Left lung (tissue), 10 donors: ENCODE results near the gene INSYN1. TPM values are rescaled to one million over a fixed set of nuclear protein-coding genes. Genes with fewer than 3 reads are reported as not detected.

Experiments
- ATAC-seq: fragments of 200-7000 bp; cut with Tn5 transposase; one replicate; pipeline ENCODE4 v1.9.1; 2020; ENCODE audit warnings: moderate library complexity
- DNase-seq, 4 donors: peaks; one replicate each; pipeline ENCODE4 v3.0.0-alpha.2; 2013 to 2020
- H3K27ac ChIP-seq, 2 donors: fragments of 200-600 bp; sonication (generic) in 1 of 2; one replicate each; pipeline versions ENCODE4 v1.5.0 to v1.8.0; 2020 to 2021
- H3K27me3 ChIP-seq, 2 donors: fragments of 200-600 bp; sonication (generic) in 1 of 2; one replicate each; pipeline versions ENCODE4 v1.5.0 to v1.8.0; 2020 to 2021
- H3K36me3 ChIP-seq, 2 donors: fragments of 200-600 bp; sonication (generic) in 1 of 2; one replicate each; pipeline versions ENCODE4 v1.5.0 to v1.8.0; 2020 to 2021
- H3K4me1 ChIP-seq, 2 donors: fragments of 200-600 bp; one replicate each; pipeline ENCODE4 v1.8.0; 2021
- H3K4me3 ChIP-seq, 2 donors: fragments of 200-600 bp; sonication (generic) in 1 of 2; one replicate each; pipeline versions ENCODE4 v1.5.0 to v1.8.0; 2020 to 2021; ENCODE audit warnings: mild to moderate bottlenecking in 1 of 2
- H3K9me3 ChIP-seq, 2 donors: fragments of 200-600 bp; sonication (generic) in 1 of 2; one replicate each; pipeline versions ENCODE4 v1.5.0 to v1.8.0; 2020 to 2021
- intact Hi-C, 2 donors: fragments of 100-400 bp; cut with DNase I; formaldehyde crosslinking; loops; one replicate each; pipeline versions ENCODE4 v1.11.2 to v1.14.2; 2022
- polyA plus RNA-seq, 6 donors: library from polyadenylated mRNA; unstranded; fragments of 120-200 nt; gene quantifications; one replicate each; pipeline ENCODE4 v1.2.1, GENCODE V29; 2013; ENCODE audit not compliant: insufficient read length in 6 of 6
- total RNA-seq, 2 donors: library from RNA; stranded (reverse); fragmentation: NEBNext Ultra II Directional; extraction: Animal tissue kit (Norgen Biotek cat#: 25700); gene quantifications; one replicate each; pipeline ENCODE4 v1.2.1, GENCODE V29; 2021
- TF ChIP-seq, protein P1 (sequence below), 2 donors: fragments of 200-600 bp; sonication (generic) in 1 of 2; IDR thresholded peaks; one replicate each; pipeline versions ENCODE4 v1.5.0 to v1.8.0; 2021; ENCODE audit warnings: antibody characterized with exemption in 2 of 2
- donor health status: DM: no; HTN: yes; CAD: no.
- donor health status: DM: no; HTN: no; CAD: no.

The INSYN1 gene
- total and polyA plus RNA-seq, 8 donors = 2.8 to 40.7 (median 20.6) TPM

DNA sequence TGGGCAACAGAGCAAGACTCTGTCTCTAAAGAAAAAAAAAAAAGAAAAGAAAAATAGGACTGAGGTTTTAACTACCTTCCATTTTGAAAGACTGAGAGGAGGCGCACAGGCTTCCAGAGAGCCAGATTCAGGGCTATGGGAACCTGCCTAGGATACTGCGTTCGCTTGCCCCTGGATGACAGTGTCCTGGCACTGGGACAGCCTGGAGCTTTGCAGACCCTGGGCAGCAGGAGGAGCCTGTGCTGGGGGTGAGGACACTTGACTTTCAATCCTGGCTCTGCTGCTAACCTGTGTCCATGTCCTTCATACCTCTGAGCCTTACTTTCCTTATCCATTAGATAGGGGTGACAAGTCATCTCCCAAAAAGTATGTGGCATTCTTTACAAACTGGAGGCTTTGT lies 37.7 kb downstream of the INSYN1 start:
- ATAC-seq (no peak), DNase-seq (no peak)
- TF ChIP-seq, protein P1, sequence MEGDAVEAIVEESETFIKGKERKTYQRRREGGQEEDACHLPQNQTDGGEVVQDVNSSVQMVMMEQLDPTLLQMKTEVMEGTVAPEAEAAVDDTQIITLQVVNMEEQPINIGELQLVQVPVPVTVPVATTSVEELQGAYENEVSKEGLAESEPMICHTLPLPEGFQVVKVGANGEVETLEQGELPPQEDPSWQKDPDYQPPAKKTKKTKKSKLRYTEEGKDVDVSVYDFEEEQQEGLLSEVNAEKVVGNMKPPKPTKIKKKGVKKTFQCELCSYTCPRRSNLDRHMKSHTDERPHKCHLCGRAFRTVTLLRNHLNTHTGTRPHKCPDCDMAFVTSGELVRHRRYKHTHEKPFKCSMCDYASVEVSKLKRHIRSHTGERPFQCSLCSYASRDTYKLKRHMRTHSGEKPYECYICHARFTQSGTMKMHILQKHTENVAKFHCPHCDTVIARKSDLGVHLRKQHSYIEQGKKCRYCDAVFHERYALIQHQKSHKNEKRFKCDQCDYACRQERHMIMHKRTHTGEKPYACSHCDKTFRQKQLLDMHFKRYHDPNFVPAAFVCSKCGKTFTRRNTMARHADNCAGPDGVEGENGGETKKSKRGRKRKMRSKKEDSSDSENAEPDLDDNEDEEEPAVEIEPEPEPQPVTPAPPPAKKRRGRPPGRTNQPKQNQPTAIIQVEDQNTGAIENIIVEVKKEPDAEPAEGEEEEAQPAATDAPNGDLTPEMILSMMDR (IDR thresholded peaks at IDR 0.05) = no peak
- no peaks in the 10 kb centered on the region for H3K9me3 ChIP-seq
- peaks cover 0 to 10% of the 10 kb centered on the region in 2 donors for H3K4me1 ChIP-seq
- no peaks in the 10 kb centered on the region for H3K27me3 ChIP-seq
- intact Hi-C loops = no loop called here
- H3K4me3 ChIP-seq = no peak overlapping the region
- peaks cover 0 to 18% of the 10 kb centered on the region in 2 donors for H3K36me3 ChIP-seq
- H3K27ac ChIP-seq = no peak overlapping the region

DNA sequence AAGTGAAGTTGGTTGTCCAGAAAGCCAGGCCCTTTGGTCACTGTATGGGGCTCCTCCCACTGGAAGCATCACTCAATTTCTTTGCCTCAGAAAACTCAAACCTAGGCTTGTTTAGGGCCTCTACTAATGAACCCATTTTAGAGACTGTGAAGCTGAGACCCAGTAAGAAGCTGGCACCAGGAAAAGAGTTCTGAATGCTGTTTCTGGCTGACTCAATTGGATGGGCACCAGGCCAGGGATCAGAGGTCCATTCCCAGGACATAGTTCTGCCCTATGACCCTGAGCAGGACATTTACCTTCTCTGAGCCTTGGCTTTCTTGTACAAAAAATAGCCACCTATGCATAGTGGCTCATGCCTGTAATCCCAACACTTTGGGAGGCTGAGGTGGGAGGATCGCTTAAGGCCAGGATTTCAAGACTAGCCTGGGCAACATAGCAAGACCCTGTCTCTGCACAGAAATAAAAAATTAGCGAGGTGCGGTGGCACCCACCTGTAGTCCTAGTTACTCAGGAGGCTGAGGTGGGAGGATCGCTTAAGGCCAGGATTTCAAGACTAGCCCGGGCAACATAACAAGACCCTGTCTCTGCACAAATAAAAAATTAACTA lies 38.4 kb downstream of the INSYN1 start:
- no peak overlapping the region for H3K27ac ChIP-seq
- H3K9me3 ChIP-seq = no peaks in the 10 kb centered on the region
- ATAC-seq (no peak), DNase-seq (no peak)
- peaks cover 0 to 18% of the 10 kb centered on the region in 2 donors for H3K36me3 ChIP-seq
- intact Hi-C loops = no loop called here
- H3K27me3 ChIP-seq = no peaks in the 10 kb centered on the region
- H3K4me3 ChIP-seq = no peak overlapping the region
- TF ChIP-seq, protein P1 (IDR thresholded peaks at IDR 0.05) = no peak
- H3K4me1 ChIP-seq = peaks cover 0 to 10% of the 10 kb centered on the region in 2 donors

DNA sequence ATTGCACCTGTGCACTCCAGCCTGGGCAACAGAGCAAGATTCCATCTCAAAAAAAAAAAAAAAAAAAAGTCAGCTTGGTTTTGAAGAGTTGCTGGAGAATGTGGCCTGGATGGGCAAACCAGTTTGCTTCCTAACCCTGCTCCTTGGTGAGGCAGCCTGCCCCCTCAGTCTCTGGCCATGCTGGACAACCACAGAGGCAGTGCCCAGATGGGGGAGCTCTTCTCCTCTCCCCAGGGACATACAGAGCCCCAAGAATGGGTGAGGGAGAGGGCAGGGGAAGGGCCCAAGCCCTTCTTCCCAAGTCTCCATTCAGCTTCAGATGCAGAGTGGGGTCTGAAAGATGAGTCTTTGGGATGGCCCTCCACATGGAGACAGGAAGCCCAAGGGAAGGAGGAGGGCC lies 41.0 kb downstream of the INSYN1 start:
- H3K4me3 ChIP-seq = no peak overlapping the region
- ATAC-seq (peak; percentile 4), DNase-seq (no peak)
- TF ChIP-seq, protein P1 (IDR thresholded peaks at IDR 0.05) = no peak
- H3K9me3 ChIP-seq = no peaks in the 10 kb centered on the region
- H3K36me3 ChIP-seq = peaks cover 0 to 36% of the 10 kb centered on the region in 2 donors
- H3K27me3 ChIP-seq = no peaks in the 10 kb centered on the region
- peaks cover 0 to 10% of the 10 kb centered on the region in 2 donors for H3K4me1 ChIP-seq
- no peak overlapping the region for H3K27ac ChIP-seq
- intact Hi-C loops = no loop called here

DNA sequence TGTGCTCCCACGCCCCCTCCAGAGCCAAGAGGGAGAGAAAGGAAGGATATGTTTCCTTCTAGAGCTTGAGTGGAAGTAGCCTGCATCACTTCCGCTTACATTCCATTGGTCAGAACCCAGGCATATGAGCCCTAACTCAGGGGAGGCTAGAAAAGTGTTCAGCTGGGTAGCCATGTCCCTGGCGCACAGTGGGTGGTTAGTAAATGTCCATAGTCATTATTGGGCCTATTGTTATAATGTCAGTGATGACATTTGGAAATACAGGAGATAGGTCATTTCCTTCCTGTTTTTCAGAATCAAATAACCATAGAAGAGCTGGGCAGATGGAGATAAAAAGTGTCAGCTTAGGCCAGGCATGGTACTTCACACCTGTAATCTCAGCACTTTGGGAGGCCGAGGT lies 41.6 kb downstream of the INSYN1 start:
- no peaks in the 10 kb centered on the region for H3K27me3 ChIP-seq
- peaks cover 0 to 10% of the 10 kb centered on the region in 2 donors for H3K4me1 ChIP-seq
- H3K27ac ChIP-seq = no peak overlapping the region
- intact Hi-C loops = no loop called here
- H3K36me3 ChIP-seq = peaks cover 0 to 36% of the 10 kb centered on the region in 2 donors
- ATAC-seq = peak; percentile 61
- TF ChIP-seq, protein P1 (IDR thresholded peaks at IDR 0.05) = no peak
- H3K9me3 ChIP-seq = no peaks in the 10 kb centered on the region
- DNase-seq = peak in 1 of 4 donors; percentile 42
- H3K4me3 ChIP-seq = no peak overlapping the region

DNA sequence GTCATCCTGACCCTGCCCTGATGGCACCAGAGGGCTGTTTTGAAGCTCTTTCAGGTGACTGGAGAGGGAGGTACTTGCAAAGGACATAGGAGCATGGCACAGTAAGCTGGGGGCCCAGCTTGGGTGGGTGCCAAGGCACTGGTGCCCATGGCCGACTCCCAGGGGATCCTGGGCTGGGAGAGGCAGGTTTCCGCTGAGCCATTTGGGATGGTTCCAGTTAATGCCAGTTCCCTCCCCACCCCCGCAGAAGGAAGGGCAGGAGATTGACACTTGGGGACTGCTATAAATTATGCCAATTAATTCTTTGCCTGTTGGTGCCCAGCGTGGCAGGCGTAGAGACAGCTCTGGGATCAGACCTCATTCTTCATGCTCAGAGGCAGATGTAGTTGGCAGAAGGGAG lies 42.8 kb downstream of the INSYN1 start:
- no peak for DNase-seq
- no peak overlapping the region for H3K27ac ChIP-seq
- H3K36me3 ChIP-seq = peaks cover 0 to 43% of the 10 kb centered on the region in 2 donors
- no peaks in the 10 kb centered on the region for H3K9me3 ChIP-seq
- no peaks in the 10 kb centered on the region for H3K27me3 ChIP-seq
- no peak overlapping the region for H3K4me3 ChIP-seq
- TF ChIP-seq, protein P1 (IDR thresholded peaks at IDR 0.05) = no peak
- H3K4me1 ChIP-seq = peaks cover 0 to 10% of the 10 kb centered on the region in 2 donors
- intact Hi-C loops = no loop called here
- ATAC-seq = no peak
